Measurements from ENCODE around the gene CDK3. TPM values are rescaled to one million over a fixed set of nuclear protein-coding genes. Genes with fewer than 3 reads are reported as not detected.

Gene CDK3
- polyA plus RNA-seq, 1 experiment: 2.9 TPM

- H3K27me3 ChIP-seq (ENCODE audit: control insufficient read depth, insufficient read depth, low read length): no peaks in the 10 kb centered on the region
- no peaks in the 10 kb centered on the region for H3K9me3 ChIP-seq (ENCODE audit: control insufficient read depth, insufficient read depth, low read length)
- ChIA-PET POLR2A (no interaction called here), CTCF (no interaction called here)
- DNase-seq (ENCODE audit: low read depth, low spot score): no peak
- no peak overlapping the region for H3K27ac ChIP-seq (ENCODE audit: low read depth, low read length)
- peak overlapping the region; percentile 22 for H3K4me3 ChIP-seq (ENCODE audit: low read depth, low read length)
- TF ChIP-seq CTCF (IDR thresholded peaks at IDR 0.05; ENCODE audit: low read depth, low read length): no peak
Measured at GRCh38 chr17:75976175-75976848, 24.3 kb upstream of the CDK3 start.

GRCh38 chr17:75978938-75979704 lies 21.5 kb upstream of the CDK3 start, which contains the start of the genes ACOX1 and TEN1:
TSS of gene ACOX1 (minus strand) at chr17:75979166. CDS start at chr17:75979073, 93 bp downstream.
TSS of gene TEN1 (plus strand) at chr17:75979240. CDS start at chr17:75986193, 6,953 bp downstream.
- Histone ChIP-seq H3K9me3 (ENCODE audit: control insufficient read depth, insufficient read depth, low read length) (no peaks in the 10 kb centered on the region), H3K4me3 (ENCODE audit: low read depth, low read length) (peak within 1 kb of the TSS; percentile 83), H3K27me3 (ENCODE audit: control insufficient read depth, insufficient read depth, low read length) (no peaks in the 10 kb centered on the region), H3K27ac (ENCODE audit: low read depth, low read length) (peak within 1 kb of the TSS; percentile 98)
- DNase-seq (ENCODE audit: low read depth, low spot score): peak; percentile 88
- TF ChIP-seq CTCF (IDR thresholded peaks at IDR 0.05; ENCODE audit: low read depth, low read length): no peak; the same call in none of the 2 replicates
- ChIA-PET CTCF (interaction anchor here (0.5 to 0.6 kb wide), 2 partner anchors 26 to 122 kb away, joined by 3 to 4 read pairs; no protein-coding TSS in a partner anchor), POLR2A (interaction anchor here (0.5 to 1.5 kb wide), 4 partner anchors 10 to 83 kb away, joined by 3 to 6 read pairs (median 6); partner anchors contain the start of genes FBF1 and MRPL38)

GRCh38 chr17:75979705-75980187 lies 20.9 kb upstream of the CDK3 start:
- Histone ChIP-seq H3K27ac (ENCODE audit: low read depth, low read length) (peak overlapping the region; percentile 98), H3K27me3 (ENCODE audit: control insufficient read depth, insufficient read depth, low read length) (no peaks in the 10 kb centered on the region), H3K9me3 (ENCODE audit: control insufficient read depth, insufficient read depth, low read length) (no peaks in the 10 kb centered on the region), H3K4me3 (ENCODE audit: low read depth, low read length) (peak overlapping the region; percentile 83)
- DNase-seq (ENCODE audit: low read depth, low spot score): peak; percentile 18
- CTCF ChIA-PET: interaction anchor here (1.4 to 1.9 kb wide), 2 partner anchors 23 to 26 kb away, joined by 6 read pairs; no protein-coding TSS in a partner anchor
- no peak for TF ChIP-seq CTCF (IDR thresholded peaks at IDR 0.05; ENCODE audit: low read depth, low read length)
- POLR2A ChIA-PET: no interaction called here

DNA sequence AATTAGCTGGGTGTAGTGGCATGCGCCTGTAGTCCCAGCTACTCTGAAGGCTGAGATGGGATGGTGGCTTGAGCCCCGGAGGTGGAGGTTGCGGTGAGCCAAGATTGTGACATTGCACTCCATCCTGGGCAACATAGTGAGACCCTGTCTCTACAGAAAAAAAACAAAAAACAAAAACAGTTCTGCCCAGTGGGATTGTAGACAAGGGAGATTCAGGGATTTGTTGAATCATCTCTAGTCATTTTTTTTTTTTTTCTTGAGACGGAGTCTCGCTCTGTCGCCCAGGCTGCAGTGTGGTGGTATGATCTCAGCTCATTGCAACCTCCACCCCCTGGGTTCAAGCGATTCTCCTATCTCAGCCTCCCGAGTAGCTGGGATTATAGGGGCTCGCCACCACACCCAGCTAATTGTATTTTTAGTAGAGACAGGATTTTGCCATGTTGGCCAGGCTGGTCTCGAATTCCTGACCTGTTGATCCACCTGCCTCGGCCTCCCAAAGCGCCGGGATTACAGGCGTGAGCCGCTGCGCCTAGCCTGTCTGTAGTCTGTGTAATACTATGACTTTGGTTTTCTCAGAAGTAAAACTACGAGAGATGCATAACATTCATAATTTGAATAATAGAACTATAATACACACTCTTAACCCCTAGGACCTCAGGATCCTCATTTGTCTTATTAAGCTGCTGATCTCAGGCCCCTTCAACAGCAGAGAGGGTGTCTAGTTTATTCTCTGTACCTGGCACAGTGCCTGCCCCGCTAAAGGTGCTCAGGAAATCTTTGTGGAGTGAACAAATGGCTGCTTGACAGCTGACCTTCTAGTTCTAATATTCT lies 20.3 kb upstream of the CDK3 start:
- H3K4me3 ChIP-seq (ENCODE audit: low read depth, low read length): peak overlapping the region; percentile 83
- H3K27ac ChIP-seq (ENCODE audit: low read depth, low read length): peak overlapping the region; percentile 98
- DNase-seq (ENCODE audit: low read depth, low spot score): no peak
- ChIA-PET CTCF (interaction anchor here (1.4 to 1.9 kb wide), 2 partner anchors 23 to 25 kb away, joined by 6 read pairs; no protein-coding TSS in a partner anchor), POLR2A (no interaction called here)
- no peaks in the 10 kb centered on the region for H3K9me3 ChIP-seq (ENCODE audit: control insufficient read depth, insufficient read depth, low read length)
- H3K27me3 ChIP-seq (ENCODE audit: control insufficient read depth, insufficient read depth, low read length): no peaks in the 10 kb centered on the region
- TF ChIP-seq CTCF (IDR thresholded peaks at IDR 0.05; ENCODE audit: low read depth, low read length): no peak

All from AG04450 (cell line).